ENCODE measurements around the gene CHAF1B.

CHAF1B gene

DNA sequence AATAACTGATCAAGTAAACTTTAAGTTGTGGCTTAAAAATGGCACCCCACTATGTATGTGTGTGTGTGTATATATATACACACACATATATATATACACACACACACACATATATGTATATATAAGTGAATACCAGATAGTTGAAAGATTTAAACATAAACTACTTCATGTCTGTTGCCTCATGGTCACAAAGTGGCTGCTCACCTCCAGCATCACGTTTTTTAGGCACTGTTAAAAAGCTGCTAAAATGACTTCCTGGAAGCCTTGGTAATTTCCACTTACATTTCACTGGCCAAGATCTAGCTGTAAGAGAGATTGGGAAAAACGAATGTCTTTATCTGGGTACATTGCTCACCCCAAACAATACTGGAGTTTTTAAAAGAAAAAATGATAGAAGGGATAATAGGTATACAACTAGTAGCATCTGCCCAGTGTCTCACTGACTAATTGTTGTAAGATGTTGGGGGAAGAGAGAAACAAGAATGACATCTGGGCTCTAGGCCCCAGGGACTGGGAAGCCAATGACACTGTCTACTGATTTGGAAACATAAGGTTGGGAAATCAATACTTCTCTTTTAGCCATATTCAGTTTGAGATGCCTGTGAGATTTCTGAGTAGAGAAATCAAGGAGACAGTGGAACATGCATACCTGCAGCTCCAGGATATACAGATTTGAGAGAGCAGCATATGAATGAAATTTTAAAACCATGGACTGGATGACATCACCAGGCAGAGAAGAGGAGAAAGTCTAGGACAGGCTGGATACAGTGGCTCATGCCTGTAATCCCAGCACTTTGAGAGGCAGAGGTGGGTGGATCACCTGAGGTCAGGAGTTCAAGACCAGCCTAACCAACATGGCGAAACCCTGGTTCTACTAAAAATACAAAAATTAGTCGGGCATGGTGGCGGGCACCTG, 51.9 kb downstream of the CHAF1B start:
- in situ Hi-C loops (cut with HindIII; ENCODE audit: low pct_unique_long_range_greater_than_20kb, low sequenced_read_pairs) = no loop called here
- no peak for DNase-seq (ENCODE audit: low read depth in 1 of 2, low spot score in 1 of 2)
- TF ChIP-seq JUND (IDR thresholded peaks at IDR 0.05; ENCODE audit: low read depth) = no peak

DNA sequence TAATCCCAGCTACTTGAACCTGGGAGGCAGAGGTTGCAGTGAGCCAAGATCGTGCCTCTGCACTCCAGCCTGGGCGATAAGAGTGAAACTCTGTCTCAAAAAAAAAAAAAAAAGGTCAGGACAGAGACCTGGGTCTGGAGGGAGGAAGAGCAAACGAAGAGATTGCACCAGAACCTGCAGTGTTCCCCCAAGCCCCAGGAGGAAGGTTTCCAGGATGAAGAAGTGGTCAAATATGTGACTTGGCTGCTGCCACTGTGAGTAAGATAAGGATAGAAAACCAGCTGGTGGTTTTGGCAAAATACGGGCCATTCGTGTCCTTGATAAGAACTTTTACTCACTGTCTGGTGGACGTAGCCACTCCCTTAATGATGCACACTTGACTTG, 52.5 kb downstream of the CHAF1B start:
- no peak for DNase-seq (ENCODE audit: low read depth in 1 of 2, low spot score in 1 of 2)
- in situ Hi-C loops (cut with HindIII; ENCODE audit: low pct_unique_long_range_greater_than_20kb, low sequenced_read_pairs) = no loop called here
- no peak for TF ChIP-seq JUND (IDR thresholded peaks at IDR 0.05; ENCODE audit: low read depth)

GRCh38 chr21:36441715-36442114, 56.5 kb downstream of the CHAF1B start:
- in situ Hi-C loops (cut with HindIII; ENCODE audit: low pct_unique_long_range_greater_than_20kb, low sequenced_read_pairs) = no loop called here
- no peak for TF ChIP-seq JUND (IDR thresholded peaks at IDR 0.05; ENCODE audit: low read depth)
- DNase-seq (ENCODE audit: low read depth in 1 of 2, low spot score in 1 of 2) = no peak

- DNase-seq (ENCODE audit: low read depth in 1 of 2, low spot score in 1 of 2) = no peak
- TF ChIP-seq JUND (IDR thresholded peaks at IDR 0.05; ENCODE audit: low read depth) = no peak
- in situ Hi-C loops (cut with HindIII; ENCODE audit: low pct_unique_long_range_greater_than_20kb, low sequenced_read_pairs) = no loop called here
These were observed 61.1 kb downstream of the CHAF1B start for GRCh38 chr21:36446301-36446700.

- TF ChIP-seq JUND (IDR thresholded peaks at IDR 0.05; ENCODE audit: low read depth) = no peak
- no peak for DNase-seq (ENCODE audit: low read depth in 1 of 2, low spot score in 1 of 2)
- in situ Hi-C loops (cut with HindIII; ENCODE audit: low pct_unique_long_range_greater_than_20kb, low sequenced_read_pairs) = no loop called here
These were observed 65.3 kb downstream of the CHAF1B start for GRCh38 chr21:36450511-36450910.

GRCh38 chr21:36451506-36451905, 66.3 kb downstream of the CHAF1B start:
- in situ Hi-C loops (cut with HindIII; ENCODE audit: low pct_unique_long_range_greater_than_20kb, low sequenced_read_pairs) = no loop called here
- DNase-seq (ENCODE audit: low read depth in 1 of 2, low spot score in 1 of 2) = no peak
- no peak for TF ChIP-seq JUND (IDR thresholded peaks at IDR 0.05; ENCODE audit: low read depth)

- DNase-seq (ENCODE audit: low read depth in 1 of 2, low spot score in 1 of 2) = no peak
- in situ Hi-C loops (cut with HindIII; ENCODE audit: low pct_unique_long_range_greater_than_20kb, low sequenced_read_pairs) = no loop called here
- no peak for TF ChIP-seq JUND (IDR thresholded peaks at IDR 0.05; ENCODE audit: low read depth)
These were observed 67.2 kb downstream of the CHAF1B start for GRCh38 chr21:36452281-36452825.

GRCh38 chr21:36454093-36454531, 68.9 kb downstream of the CHAF1B start:
- in situ Hi-C loops (cut with HindIII; ENCODE audit: low pct_unique_long_range_greater_than_20kb, low sequenced_read_pairs) = no loop called here
- TF ChIP-seq JUND (IDR thresholded peaks at IDR 0.05; ENCODE audit: low read depth) = no peak
- no peak for DNase-seq (ENCODE audit: low read depth in 1 of 2, low spot score in 1 of 2)

GRCh38 chr21:36454706-36455105, 69.5 kb downstream of the CHAF1B start:
- no peak for DNase-seq (ENCODE audit: low read depth in 1 of 2, low spot score in 1 of 2)
- TF ChIP-seq JUND (IDR thresholded peaks at IDR 0.05; ENCODE audit: low read depth) = no peak
- in situ Hi-C loops (cut with HindIII; ENCODE audit: low pct_unique_long_range_greater_than_20kb, low sequenced_read_pairs) = no loop called here

GRCh38 chr21:36456729-36457414, 71.7 kb downstream of the CHAF1B start:
- TF ChIP-seq JUND (IDR thresholded peaks at IDR 0.05; ENCODE audit: low read depth) = no peak
- no peak for DNase-seq (ENCODE audit: low read depth in 1 of 2, low spot score in 1 of 2)
- in situ Hi-C loops (cut with HindIII; ENCODE audit: low pct_unique_long_range_greater_than_20kb, low sequenced_read_pairs) = no loop called here

- DNase-seq (ENCODE audit: low read depth in 1 of 2, low spot score in 1 of 2) = no peak
- no peak for TF ChIP-seq JUND (IDR thresholded peaks at IDR 0.05; ENCODE audit: low read depth)
- in situ Hi-C loops (cut with HindIII; ENCODE audit: low pct_unique_long_range_greater_than_20kb, low sequenced_read_pairs) = no loop called here
These were observed 73.9 kb downstream of the CHAF1B start for GRCh38 chr21:36459098-36459497.

DNA sequence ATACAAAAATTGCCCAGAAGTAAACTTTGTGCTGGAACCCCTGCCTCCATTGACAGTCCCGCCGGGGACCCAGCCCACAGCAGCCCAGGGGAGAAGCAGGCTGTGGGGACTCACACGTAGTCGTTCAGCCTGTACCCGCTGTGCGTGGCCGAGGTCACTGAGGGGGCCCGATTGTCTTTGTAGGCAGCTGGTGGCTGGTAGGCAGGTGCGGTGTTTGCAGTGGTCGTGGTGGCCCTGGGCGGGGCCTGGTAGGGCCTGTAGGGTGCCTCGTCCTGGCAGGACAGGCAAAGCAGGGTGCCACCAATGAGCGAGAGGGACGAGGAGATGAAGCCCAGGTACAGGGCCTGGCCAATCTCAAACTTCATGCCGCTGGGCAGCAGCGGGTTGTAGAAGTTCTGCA, 75.7 kb downstream of the CHAF1B start:
- TF ChIP-seq JUND (IDR thresholded peaks at IDR 0.05; ENCODE audit: low read depth) = no peak
- in situ Hi-C loops (cut with HindIII; ENCODE audit: low pct_unique_long_range_greater_than_20kb, low sequenced_read_pairs) = no loop called here
- no peak for DNase-seq (ENCODE audit: low read depth in 1 of 2, low spot score in 1 of 2)
